NB4 (cell line): ENCODE data around the gene CCDC177.

Source experiments
- CTCF ChIP-seq: IDR thresholded peaks from one replicate; pipeline ENCODE4 v1.5.1; 2012; ENCODE audit warnings: low read depth, low read length
- POLR2A ChIP-seq: IDR thresholded peaks from 2 replicates; pipeline ENCODE4 v1.6.1; 2011; ENCODE audit warnings: mild to moderate bottlenecking; ENCODE audit not compliant: insufficient read length; ENCODE audit errors: extremely low read depth

GRCh38 chr14:69537900-69538299 lies 36.8 kb downstream of the CCDC177 start:
- TF ChIP-seq POLR2A (no peak), CTCF (no peak)
